Measurements from ENCODE around the gene PLB1.

Gene PLB1

GRCh38 chr2:28600181-28600580 is 104.3 kb downstream of the PLB1 start:
- no peak for DNase-seq (ENCODE audit: extremely low read depth, low read depth)
- TF ChIP-seq CTCF (IDR thresholded peaks at IDR 0.05; ENCODE audit: low read depth, low read length) = no peak

- no peak for DNase-seq (ENCODE audit: extremely low read depth, low read depth)
- TF ChIP-seq CTCF (IDR thresholded peaks at IDR 0.05; ENCODE audit: low read depth, low read length) = no peak
These were observed 105.8 kb downstream of the PLB1 start for GRCh38 chr2:28601616-28602015.

- TF ChIP-seq CTCF (IDR thresholded peaks at IDR 0.05; ENCODE audit: low read depth, low read length) = no peak
- DNase-seq (ENCODE audit: extremely low read depth, low read depth) = no peak
These were observed 106.3 kb downstream of the PLB1 start for GRCh38 chr2:28602136-28602660.

- TF ChIP-seq CTCF (IDR thresholded peaks at IDR 0.05; ENCODE audit: low read depth, low read length) = no peak
- DNase-seq (ENCODE audit: extremely low read depth, low read depth) = no peak
These were observed 107.1 kb downstream of the PLB1 start for GRCh38 chr2:28602751-28603639.

GRCh38 chr2:28603821-28604220 is 108.0 kb downstream of the PLB1 start:
- no peak for DNase-seq (ENCODE audit: extremely low read depth, low read depth)
- no peak for TF ChIP-seq CTCF (IDR thresholded peaks at IDR 0.05; ENCODE audit: low read depth, low read length)

GRCh38 chr2:28604284-28604843 is 108.5 kb downstream of the PLB1 start:
- no peak for DNase-seq (ENCODE audit: extremely low read depth, low read depth)
- TF ChIP-seq CTCF (IDR thresholded peaks at IDR 0.05; ENCODE audit: low read depth, low read length) = no peak

- TF ChIP-seq CTCF (IDR thresholded peaks at IDR 0.05; ENCODE audit: low read depth, low read length) = no peak
- DNase-seq (ENCODE audit: extremely low read depth, low read depth) = no peak
These were observed 111.2 kb downstream of the PLB1 start for GRCh38 chr2:28606986-28607441.
